OCI-M2 (cell line): ENCODE measurements around the gene ATP2B3.

ENCODE experiments used
- DNase-seq: peaks from one replicate; lab custom pipeline; 2025; ENCODE audit not compliant: unreplicated experiment; lab: John Stamatoyannopoulos, UW

Gene ATP2B3

DNA sequence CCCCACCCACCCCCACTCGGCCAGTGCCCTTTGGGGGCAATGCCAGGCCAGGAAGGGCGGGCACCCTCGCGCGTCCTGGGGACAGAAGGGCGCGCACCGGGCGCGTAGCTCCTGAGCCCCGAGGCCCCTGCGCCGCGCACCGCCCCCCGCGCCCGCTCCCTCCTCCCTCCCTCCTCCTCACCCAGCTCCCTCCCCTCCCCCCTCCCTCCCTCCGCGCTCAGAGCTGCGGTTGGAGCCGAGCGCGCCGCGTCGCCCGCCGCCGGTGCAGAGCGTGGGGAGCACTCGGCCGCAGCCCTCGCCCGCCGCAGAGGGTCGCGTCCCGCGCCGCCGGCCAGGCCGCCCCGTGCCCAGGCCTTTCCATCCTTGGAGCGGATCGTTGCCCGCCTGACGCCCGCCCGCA, at the start of gene ATP2B3:
TSS of gene ATP2B3 (plus strand) at position 220 of the 400 bp plus-strand sequence. CDS start 18,606 bp downstream, outside the sequence.
- no peak for DNase-seq

DNA sequence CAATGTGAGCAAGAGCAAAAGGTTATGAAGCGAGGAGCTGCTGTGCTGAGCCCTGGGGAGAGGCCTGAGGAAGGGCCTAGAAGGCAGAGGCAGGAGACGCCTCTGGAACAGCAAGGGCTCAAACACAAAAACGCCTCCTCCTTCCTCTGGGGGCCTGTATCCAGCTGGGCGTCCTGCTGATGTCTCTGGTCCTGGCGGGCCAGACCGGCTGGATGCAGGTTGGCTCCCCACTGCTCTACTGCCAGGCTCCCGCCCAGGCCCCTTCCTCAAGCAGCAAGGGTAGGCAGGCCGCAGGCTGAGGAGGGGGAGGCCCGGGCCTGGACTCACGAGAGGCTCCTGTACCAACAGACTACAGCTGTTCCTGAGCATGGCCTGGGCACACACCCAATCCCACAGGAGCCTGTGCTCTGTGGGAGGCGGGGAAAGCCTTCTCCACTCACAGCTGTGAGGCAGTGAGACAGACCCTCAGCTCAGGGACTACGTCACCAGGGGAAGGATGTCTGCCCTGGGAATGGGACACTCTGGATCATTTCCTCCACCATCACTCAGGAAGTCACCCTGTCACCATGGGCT, 49.3 kb upstream of the ATP2B3 start:
- no peak for DNase-seq

DNA sequence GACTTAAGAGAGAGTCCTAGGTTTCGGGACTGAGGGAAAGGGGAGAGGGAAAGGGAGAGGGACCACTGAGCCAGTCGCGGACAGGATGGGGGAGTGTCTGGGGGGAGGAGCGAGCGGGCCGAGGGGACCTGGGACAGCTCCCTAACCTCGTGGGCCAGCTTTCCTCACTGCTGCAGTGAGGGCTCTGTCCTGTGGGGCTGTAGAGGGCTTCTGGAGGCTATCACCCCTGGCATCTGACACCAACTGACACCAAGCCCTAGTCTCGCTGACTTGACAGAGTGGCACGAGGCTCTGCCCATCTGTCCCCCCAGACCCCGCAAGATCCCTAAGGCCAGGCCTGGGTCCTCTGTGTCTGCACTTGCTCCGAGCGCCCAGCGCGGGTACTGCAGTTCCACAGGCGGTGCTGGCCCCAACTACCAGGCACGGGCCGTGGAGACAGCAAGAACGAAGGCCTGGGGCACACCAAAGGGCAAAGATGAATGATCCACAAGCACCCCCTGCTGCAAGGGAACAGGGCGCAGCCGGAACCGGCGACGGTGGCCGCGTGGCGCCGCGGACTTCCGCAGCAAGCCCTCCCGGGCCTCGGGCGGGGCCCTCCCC, 47.5 kb upstream of the ATP2B3 start:
- DNase-seq: no peak

DNA sequence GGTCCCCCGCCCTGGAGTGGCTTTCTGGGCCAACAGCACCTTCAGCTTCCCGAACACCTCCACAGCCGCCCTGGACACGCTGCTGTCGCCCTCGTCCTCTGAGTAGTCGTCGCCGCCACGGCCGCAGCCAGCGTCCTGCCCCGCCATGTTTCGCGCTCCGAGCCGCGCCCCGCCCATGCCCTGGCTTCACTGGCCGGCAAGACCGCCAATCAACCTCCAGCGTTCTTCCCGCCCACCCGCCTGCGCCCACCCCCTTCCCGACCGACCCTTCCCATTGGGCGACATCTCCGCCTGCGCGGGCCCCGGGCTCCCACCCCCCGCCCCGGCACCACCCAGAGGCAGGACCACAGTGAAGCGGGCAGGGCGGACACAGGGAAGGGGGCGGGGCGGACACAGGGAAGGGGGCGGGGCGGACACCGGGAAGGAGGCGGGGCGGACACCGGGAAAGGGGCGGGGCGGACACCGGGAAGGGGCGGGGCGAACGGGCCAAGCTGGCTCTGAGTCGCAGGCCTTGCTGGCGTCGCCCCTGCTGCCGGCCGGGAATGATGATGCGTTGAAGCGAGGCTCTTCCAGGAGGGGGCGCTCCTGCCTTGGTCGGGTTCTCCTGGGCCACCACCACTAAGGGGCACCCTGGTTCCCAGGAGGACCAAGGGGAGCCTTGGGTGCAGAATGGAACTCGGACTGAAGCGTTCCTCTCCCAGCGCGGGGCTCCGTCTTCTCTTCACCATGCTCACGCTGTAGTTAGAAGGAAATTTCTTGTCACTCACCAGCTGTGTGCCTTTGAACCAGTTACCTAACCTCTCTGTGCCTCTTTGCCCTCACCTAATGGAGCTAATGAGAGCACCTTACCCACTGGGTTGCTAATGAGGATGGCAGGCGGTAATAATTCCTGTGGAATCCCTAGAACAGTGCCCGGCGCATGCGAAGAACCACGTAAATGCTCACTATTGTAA, 46.8 kb upstream of the ATP2B3 start, which contains the start of gene HAUS7:
TSS of gene HAUS7 (minus strand) at position 166 of the 953 bp plus-strand sequence. CDS start at position 147, 19 bp downstream.
- peak; percentile 19 for DNase-seq

DNA sequence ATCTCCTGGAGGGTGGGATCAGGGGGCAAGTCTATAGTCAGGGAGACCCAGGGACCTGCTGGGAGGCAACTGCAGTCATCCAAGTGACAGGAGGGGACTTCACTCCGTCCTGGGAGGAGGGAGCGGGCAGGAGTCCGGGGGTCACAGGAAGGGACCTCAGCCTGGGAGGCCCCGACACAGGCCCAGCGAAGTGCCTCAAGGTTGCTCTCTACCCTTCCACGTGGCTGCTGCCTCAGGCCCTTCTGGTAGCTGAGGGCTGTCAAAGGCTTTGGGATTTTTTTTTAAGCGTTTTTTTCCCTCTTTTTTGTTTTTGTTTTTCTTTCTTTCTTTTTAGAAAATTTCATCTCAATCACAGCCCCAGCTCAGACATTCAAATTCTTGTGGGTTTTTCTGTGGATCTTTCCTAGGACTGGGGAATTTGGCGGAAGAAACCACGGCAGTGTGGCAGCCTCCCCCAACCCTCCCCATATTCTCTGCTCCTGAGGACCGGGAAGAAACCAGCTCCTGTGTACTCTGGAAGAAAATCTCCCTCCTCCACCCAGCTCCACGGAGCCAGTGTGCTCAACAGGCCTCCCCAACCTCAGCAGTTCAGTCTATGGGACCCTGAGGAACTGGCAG, 45.7 kb upstream of the ATP2B3 start:
- DNase-seq: no peak

DNA sequence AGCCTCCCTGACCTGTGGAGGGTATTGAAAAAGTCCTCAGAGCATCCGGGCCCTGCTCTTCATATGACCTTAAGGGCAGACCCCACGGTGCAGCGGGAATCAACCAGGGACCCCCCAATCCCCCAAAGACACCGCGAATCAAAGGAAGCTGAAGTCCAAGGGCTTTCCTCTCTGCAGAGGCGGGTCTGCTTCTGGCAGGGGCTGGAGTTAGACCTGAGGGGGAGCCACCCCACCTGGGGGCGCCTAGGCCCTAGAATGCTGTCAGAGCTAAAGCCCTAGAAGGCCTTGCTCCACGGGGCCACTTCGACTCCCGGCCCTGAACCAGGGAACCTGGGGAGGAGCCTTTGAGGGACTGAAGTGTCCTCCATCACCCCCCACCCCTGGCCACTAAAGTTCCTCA, 44.3 kb upstream of the ATP2B3 start:
- DNase-seq: no peak

DNA sequence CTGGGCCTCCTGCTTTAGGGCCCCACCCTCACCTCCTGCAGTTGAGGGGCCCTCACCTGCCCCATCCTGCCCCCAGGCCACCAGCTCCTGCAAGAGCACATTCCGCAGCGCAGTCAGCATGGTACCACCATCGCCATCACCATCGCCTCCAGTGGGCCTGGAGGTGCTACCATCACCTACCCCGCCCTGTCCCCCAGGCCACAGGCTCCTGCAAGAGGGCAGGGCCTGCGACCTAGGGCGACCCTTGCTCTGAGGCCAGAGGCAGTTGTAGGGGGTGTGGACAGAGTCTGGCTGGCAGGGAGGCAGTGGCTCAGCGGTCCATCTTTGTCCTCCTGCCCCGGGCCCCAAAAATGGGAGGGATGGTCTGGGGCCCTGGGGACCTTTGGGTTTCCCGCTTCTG, 43.2 kb upstream of the ATP2B3 start:
- DNase-seq: no peak

DNA sequence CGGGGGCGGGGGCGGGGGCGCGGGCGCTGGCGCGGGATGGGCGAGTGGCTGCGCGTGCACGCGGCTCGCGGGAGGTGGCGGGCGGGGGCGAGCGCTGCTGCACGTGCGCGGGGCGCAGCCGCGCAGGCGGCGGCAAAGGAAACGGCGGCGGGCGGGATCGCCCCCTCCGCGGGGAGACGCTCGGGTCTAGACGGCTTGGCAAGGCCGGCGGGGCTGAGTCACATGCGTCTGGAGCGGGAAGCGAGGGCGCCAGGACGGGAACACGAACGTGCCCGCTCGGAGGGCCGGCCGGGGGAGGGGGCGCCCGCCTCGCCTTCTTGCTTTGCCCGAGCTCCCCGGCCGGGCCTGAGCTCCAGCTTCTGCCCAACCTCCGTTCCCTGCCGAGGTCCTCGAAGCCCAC, 42.7 kb upstream of the ATP2B3 start:
- DNase-seq: no peak

DNA sequence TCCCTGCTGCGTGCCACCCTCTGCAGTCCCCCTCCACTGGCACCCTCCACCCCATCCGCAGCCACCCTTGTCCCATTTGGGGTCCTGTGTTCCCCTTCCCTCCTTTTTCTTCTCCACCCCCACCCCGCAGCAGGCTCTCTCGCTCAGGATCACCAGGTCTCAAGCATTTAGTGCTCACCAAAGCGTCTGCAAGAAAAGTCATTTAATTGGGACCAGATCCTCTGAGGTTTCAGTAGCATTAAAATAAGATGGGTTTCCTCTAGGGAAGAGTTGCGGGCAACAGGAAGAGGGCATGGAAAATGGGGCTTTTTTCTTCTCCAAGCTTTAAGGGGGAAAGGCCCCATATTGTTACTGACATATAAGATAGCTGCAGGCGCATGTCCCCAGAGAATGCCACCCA, 42.2 kb upstream of the ATP2B3 start:
- DNase-seq: no peak

DNA sequence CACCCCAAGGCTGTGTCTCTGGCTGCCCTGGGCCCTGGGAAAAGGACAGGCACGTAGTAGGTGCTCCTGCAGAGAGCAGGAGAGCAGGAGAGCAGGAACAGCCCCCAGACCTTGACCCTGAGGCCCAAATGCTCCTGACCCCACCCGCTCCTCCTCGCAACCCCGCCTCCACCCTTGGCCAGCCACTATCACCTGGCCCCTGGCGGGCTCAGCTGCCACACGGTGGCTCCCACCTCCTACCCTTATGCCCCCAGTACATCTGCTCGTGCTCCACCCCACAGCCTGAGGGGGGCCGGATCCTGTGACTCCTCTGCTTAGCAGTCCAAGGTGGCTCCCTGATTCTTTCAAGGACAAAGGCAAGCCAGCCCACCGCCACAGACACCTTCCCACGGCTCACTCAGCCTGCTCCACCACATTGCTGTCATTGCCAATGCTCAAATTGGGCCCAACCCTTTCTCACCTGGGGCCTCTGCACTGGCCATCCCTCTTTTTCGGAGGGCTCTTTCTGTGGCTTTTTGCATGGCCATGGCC, 41.6 kb upstream of the ATP2B3 start:
- no peak for DNase-seq

DNA sequence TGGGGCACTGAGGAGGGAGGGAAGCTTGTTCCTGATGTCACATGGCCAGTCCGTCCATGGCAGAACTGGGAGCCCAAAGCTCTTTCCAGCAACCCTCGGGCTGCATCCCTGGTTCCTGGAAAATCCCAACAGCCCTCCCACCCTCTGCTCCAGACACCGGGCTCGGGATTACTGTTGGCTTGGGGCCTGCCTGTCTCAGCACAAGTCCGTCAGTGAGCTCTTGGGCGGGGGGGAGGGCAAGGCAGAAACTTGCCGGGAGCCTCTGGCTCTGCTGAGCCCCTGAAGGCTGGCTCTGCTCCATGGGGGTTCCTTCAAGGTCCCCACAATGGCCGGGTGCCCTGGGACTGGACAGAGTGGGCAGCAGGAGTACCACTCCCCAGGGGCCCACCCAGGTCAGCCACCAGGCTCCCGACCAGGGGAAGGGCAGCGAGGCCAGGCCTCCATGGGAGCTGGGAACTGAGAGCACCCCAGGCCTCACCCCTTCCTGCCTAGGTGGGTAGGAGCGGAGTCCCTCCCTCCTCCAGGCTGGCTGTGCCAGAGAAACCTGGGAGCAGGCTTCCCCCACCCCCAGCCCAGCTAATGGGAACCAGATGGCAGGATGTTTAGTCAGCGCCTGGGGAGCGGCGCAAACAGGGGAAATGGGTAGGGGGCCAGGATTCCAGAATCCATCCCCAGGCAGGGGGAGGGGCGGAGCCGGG, 40.6 kb upstream of the ATP2B3 start:
- no peak for DNase-seq

DNA sequence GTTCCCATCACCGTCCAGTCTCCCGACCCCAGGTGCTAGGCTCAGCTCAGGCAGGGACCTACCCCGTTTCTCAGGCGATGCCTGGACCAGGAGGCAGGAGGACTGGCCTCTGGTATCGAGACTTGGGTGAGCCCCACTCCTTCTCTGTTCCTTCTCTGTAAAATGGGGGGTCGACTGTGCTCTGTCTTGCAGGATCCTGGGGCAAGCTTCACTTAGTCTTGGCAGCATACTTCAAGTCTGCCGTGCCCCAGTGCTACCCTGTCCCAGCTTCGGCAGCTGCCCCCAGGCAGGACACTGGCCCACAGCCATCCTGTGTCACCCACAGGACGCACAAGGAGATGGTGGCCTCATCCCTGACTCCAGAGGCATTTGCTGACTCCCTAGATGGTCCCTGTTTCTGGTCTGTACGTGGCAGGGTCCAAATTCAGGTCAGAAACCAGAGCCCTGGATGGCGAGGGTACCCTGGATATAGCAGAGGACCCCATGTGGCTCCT, 40.0 kb upstream of the ATP2B3 start:
- DNase-seq: no peak

DNA sequence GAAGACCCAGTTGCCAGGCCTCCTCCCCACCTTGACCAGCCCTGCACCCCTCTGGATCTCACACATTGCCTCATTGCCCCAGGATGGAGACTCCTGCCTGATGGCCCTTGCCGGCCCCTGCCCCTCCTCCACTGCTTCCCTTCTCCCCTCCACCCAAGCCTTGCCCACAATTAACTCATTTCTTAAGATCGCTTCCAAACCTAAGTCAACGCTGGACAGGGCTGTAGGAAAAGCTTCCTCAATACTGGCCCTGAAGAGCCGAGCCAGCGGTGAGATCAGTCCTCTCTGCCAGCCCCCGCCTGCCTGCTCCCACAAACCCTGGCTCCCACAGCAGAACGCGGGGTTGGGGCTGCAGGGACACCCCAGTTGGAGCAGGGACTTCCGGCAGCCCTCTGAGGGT, 39.5 kb upstream of the ATP2B3 start:
- DNase-seq: no peak

DNA sequence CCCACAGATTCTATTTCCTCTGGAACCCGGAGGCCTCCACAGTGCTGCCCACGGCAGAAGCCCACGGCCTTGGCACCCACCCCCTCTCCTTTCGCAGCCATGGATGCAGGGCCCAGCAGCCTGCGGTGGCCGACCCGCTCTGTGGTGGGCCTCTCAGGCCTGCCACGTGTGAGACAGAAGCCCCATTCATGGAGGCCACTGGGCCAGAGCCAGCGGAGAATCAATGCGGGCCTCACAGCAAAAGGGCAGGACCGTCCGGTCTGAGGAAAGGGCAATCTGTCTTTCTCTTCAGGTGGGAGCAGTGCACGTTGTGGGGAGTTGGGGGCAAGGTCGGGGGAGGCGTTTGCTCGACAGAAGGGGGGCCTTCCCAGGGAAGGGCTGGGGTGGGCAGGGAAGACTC, 38.7 kb upstream of the ATP2B3 start:
- no peak for DNase-seq

DNA sequence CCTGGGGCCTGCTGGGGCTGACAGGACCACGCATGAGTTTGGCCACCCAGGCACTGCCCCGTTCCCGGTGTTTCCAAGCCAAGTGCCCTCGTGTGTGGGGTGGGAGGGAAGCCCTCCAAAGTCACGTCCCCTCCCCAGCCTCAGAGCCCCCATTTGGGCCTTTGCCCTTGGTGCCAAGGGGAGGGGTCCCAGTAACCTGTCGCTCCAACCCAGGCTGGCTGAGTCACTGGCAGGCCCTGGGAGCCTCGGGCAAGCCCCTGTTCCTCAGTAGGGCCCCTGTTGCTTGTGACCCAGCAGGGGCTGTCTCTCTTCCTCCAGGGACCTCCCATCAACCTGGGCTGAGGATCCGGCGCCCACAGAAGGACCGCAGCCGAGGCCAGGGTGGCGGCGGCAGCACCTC, 36.4 kb upstream of the ATP2B3 start:
- DNase-seq: no peak

DNA sequence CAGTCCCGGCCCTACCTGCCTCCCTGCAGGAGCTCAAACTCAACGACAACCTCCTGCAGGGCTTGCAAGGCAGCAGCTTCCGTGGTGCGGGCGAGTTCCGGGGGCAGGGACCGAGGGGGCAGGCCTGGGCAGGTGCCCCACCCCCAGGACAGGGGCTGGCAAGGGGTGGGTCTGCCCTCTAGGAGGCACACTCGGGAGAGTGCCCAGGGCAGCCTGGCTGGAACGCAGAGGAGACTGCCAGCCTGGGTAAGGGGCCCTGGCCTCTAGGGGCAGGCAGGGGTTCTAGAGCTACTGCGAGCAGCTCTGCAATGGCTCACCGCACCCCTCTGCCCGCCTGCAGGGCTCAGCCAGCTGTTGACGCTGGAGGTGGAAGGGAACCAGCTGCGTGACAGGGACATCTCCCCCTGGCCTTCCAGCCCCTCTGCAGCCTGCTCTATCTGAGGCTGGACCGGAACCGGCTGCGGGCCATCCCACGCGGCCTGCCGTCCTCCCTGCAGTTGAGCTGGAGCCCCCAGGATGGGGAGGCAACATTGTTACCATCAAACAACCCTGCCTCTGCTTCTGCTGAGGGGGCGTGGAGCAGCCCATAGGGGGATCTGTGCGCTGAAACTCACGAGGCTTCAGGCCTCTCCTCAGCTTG, 34.9 kb upstream of the ATP2B3 start:
- DNase-seq: no peak

DNA sequence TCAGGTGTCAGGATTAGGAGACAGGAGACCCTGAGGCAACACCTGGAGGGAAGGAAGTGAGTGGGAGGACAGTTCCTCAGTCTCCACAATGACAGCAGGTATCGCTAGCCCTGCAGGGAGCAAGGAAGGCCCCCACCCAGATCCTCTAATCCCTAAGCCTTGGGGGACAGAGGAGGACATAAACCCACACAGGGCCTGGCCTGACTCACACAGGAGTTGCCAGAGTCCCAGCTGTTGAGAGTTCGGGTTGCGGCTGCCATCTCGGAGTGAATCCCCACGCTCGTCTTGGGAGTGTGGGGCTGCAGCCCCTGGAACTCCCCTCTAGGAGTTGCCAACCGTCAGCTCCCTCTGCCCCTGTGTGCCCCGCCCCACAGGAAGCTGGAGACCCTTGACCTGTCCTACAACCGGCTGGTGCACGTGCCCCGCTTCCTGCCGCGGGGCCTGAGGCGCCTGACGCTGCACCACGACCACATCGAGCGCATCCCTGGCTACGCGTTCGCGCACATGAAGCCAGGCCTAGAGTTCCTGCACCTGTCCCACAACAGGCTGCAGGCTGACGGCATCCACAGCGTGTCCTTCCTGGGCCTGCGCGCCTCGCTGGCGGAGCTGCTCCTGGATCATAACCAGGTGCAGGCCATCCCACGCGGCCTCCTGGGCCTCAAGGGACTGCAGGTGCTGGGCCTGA, 31.9 kb upstream of the ATP2B3 start:
- DNase-seq: no peak

DNA sequence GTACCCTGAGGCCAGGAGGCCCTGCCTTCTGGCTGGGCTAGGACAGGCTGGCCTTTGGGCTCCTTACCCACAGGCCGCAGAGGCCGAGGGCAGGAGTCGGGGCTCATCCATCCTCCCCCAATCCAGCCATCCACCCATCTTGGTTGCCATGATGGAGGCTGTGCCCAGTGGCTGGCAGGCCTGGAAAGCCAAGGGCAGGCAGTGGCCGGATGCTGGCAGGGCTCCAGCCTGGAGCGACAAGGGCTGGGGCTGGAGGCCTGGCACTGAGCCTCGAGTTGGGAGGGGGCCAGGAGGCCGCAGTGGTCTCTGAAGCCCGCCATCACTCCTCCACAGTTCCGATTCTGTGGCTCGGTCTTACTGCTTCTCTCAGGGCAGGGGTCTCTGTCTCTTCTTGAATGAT, 31.3 kb upstream of the ATP2B3 start:
- no peak for DNase-seq

DNA sequence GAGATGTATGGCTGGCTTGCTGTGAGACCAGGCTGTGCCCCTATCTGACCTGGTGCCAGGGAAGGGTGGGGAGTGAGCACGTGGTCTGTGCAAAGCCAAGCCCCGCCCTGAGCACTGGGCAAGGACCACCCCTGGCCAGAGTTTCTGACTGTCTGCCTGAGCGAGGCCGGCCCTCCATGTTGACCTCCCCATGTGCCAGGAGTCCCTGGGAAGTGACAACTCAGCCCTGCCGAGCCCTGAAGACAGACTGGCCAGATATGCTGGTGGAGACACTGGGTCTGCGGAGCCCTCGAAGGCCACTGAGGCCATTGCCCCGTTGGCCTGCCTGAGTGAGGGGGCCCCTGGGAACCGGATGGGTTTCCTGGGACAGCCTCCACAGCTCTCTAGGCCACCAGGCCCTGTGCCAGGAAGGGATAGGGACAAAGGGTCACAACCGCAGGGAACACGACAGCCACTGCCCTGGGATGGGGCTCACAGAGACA, 29.8 kb upstream of the ATP2B3 start:
- DNase-seq: no peak
